ENCODE results near the gene SYT9.

The SYT9 gene

DNA sequence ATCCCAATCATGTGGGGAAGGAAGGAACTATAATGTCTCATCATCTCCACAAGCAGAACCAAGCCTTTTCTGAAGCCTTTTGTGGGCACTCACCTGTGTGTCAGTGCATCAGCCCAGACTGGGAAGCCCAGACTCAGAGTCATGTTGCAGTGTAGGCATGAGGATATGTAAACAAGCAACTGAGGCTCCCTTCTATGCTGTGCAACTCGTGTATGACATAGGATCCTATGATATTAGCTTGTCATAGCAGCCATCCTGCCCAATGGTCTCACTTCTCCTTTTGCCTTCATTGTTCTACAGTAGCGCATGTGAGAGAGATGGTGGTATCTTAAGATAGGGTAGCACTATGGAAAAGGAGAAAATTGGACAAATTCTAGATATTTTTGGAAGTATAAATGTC, 130.2 kb downstream of the SYT9 start:
- no peak overlapping the region for H2BK120ac ChIP-seq (ENCODE audit: insufficient read depth, low read length, poor library complexity)
- H3K79me2 ChIP-seq (ENCODE audit: control insufficient read depth, insufficient read depth, low read length, poor library complexity) = no peaks in the 10 kb centered on the region
- H3K27ac ChIP-seq (ENCODE audit: low read depth, low read length) = no peak overlapping the region
- H3K4me3 ChIP-seq (ENCODE audit: low read depth, low read length) = no peak overlapping the region
- no peak overlapping the region for H3K14ac ChIP-seq (ENCODE audit: low read length)
- H3K4me2 ChIP-seq (ENCODE audit: low read length) = no peak overlapping the region
- no peak overlapping the region for H2AFZ ChIP-seq (ENCODE audit: insufficient read depth, low read length, poor library complexity)
- no peak overlapping the region for H2AK5ac ChIP-seq (ENCODE audit: low read length)
- H4K8ac ChIP-seq (ENCODE audit: low read depth, low read length) = no peak overlapping the region
- no peaks in the 10 kb centered on the region for H3K4me1 ChIP-seq (ENCODE audit: control insufficient read depth in 1 of 2, insufficient read depth in 2 of 2, low read length in 2 of 2)
- no peak overlapping the region for H3K4ac ChIP-seq (ENCODE audit: low read depth, low read length)
- no peak overlapping the region for H3K18ac ChIP-seq (ENCODE audit: low read length)
- H3K79me1 ChIP-seq (ENCODE audit: low read length) = no peaks in the 10 kb centered on the region
- H2BK12ac ChIP-seq (ENCODE audit: low read length) = no peak overlapping the region
- WGBS (ENCODE audit: extremely low coverage, insufficient coverage, insufficient read length) = no CpG with 5 or more reads among the region's 2 CpGs
- no peak overlapping the region for H4K12ac ChIP-seq (ENCODE audit: low read depth, low read length)
- H2BK5ac ChIP-seq (ENCODE audit: low read depth, low read length, poor library complexity) = no peak overlapping the region
- H4K91ac ChIP-seq (ENCODE audit: low read depth, low read length) = no peak overlapping the region
- no peaks in the 10 kb centered on the region for H3K9me3 ChIP-seq (ENCODE audit: insufficient read depth, low read depth, low read length)
- H3K36me3 ChIP-seq (ENCODE audit: control insufficient read depth in 1 of 2, insufficient read depth in 2 of 2, low read length in 2 of 2) = no peaks in the 10 kb centered on the region
- DNase-seq = no peak
- H3K23ac ChIP-seq (ENCODE audit: low read length) = no peak overlapping the region
- H3K27me3 ChIP-seq (ENCODE audit: insufficient read depth, low read length) = no peaks in the 10 kb centered on the region
- H3K9ac ChIP-seq (ENCODE audit: low read length) = no peak overlapping the region

DNA sequence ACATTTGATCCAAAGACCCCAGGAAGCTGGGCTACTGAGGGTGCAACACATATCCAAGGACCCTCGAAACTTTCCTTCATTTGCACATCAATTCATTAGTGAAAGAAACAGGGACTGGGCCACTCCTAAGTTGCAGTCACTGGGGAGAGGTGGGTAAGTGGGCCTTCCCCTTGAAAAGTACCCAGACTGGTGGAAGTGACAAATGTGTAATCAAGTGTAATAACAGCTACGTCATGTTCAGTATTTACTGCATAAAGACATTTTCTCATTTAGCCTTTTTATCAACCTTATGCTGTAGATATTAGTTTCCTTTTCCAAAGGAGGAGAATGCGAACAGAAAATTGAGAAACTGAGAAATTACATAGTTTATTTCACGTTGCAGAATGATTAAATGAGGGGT, 131.7 kb downstream of the SYT9 start:
- no peak overlapping the region for H4K91ac ChIP-seq (ENCODE audit: low read depth, low read length)
- H2BK5ac ChIP-seq (ENCODE audit: low read depth, low read length, poor library complexity) = no peak overlapping the region
- H2AFZ ChIP-seq (ENCODE audit: insufficient read depth, low read length, poor library complexity) = no peak overlapping the region
- H4K8ac ChIP-seq (ENCODE audit: low read depth, low read length) = no peak overlapping the region
- WGBS (ENCODE audit: extremely low coverage, insufficient coverage, insufficient read length) = no CpG with 5 or more reads among the region's 4 CpGs
- H3K23ac ChIP-seq (ENCODE audit: low read length) = no peak overlapping the region
- H3K79me1 ChIP-seq (ENCODE audit: low read length) = no peaks in the 10 kb centered on the region
- H3K9me3 ChIP-seq (ENCODE audit: insufficient read depth, low read depth, low read length) = no peaks in the 10 kb centered on the region
- no peak overlapping the region for H3K18ac ChIP-seq (ENCODE audit: low read length)
- H3K79me2 ChIP-seq (ENCODE audit: control insufficient read depth, insufficient read depth, low read length, poor library complexity) = no peaks in the 10 kb centered on the region
- no peak overlapping the region for H2BK12ac ChIP-seq (ENCODE audit: low read length)
- H3K4ac ChIP-seq (ENCODE audit: low read depth, low read length) = no peak overlapping the region
- DNase-seq = no peak
- no peak overlapping the region for H4K12ac ChIP-seq (ENCODE audit: low read depth, low read length)
- H3K36me3 ChIP-seq (ENCODE audit: control insufficient read depth in 1 of 2, insufficient read depth in 2 of 2, low read length in 2 of 2) = no peaks in the 10 kb centered on the region
- H3K4me2 ChIP-seq (ENCODE audit: low read length) = no peak overlapping the region
- H3K14ac ChIP-seq (ENCODE audit: low read length) = no peak overlapping the region
- H3K27me3 ChIP-seq (ENCODE audit: insufficient read depth, low read length) = no peaks in the 10 kb centered on the region
- H3K9ac ChIP-seq (ENCODE audit: low read length) = no peak overlapping the region
- H3K4me3 ChIP-seq (ENCODE audit: low read depth, low read length) = no peak overlapping the region
- H3K27ac ChIP-seq (ENCODE audit: low read depth, low read length) = no peak overlapping the region
- H2AK5ac ChIP-seq (ENCODE audit: low read length) = no peak overlapping the region
- no peak overlapping the region for H2BK120ac ChIP-seq (ENCODE audit: insufficient read depth, low read length, poor library complexity)
- H3K4me1 ChIP-seq (ENCODE audit: control insufficient read depth in 1 of 2, insufficient read depth in 2 of 2, low read length in 2 of 2) = no peaks in the 10 kb centered on the region

DNA sequence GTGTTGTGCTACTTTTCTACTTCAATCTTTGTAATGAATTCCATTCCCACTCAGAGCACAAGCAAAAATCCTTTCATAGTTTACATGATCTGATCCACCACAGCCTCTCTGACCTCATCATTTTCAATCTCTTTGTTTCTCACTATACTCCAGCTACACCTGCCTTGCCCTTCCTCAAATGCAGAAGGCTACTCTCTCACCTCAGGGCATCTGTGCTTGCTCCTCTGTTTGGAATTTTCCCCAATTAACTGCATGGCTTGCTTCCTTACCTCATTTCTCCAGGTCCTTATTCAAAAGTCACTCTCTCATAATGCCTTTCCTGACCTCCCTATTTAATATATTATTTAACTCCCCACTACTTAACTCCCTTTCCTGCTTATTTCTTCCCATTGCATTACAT, 133.0 kb downstream of the SYT9 start:
- Histone ChIP-seq H3K36me3 (ENCODE audit: control insufficient read depth in 1 of 2, insufficient read depth in 2 of 2, low read length in 2 of 2) (no peaks in the 10 kb centered on the region), H3K18ac (ENCODE audit: low read length) (no peak overlapping the region)

DNA sequence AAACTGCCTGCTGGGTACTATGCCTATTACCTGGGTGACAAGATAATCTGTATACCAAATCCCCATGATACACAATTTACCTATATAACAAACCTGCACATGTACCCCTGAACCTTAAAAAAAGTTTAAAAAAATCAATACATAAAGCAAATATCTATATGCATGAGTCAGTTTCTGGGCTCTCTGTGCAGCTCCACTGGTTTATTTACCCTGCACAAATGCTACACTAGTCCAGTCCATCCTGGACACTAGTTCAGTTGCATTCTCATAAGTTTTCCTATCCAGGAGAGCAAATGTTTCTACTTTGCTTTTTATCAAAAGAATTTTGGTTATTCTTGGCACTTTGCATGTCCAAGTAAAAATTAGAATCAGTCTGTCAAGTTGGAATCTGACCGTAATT, 133.8 kb downstream of the SYT9 start:
- peak in 1 of 2 donors; percentile 58 for DNase-seq
- Histone ChIP-seq H3K79me2 (ENCODE audit: control insufficient read depth, insufficient read depth, low read length, poor library complexity) (no peaks in the 10 kb centered on the region), H3K18ac (ENCODE audit: low read length) (no peak overlapping the region), H3K4me2 (ENCODE audit: low read length) (no peak overlapping the region), H3K36me3 (ENCODE audit: control insufficient read depth in 1 of 2, insufficient read depth in 2 of 2, low read length in 2 of 2) (no peaks in the 10 kb centered on the region), H3K27me3 (ENCODE audit: insufficient read depth, low read length) (no peaks in the 10 kb centered on the region), H3K4me1 (ENCODE audit: control insufficient read depth in 1 of 2, insufficient read depth in 2 of 2, low read length in 2 of 2) (no peaks in the 10 kb centered on the region), H3K79me1 (ENCODE audit: low read length) (no peaks in the 10 kb centered on the region), H2AK5ac (ENCODE audit: low read length) (no peak overlapping the region), H2AFZ (ENCODE audit: insufficient read depth, low read length, poor library complexity) (no peak overlapping the region), H3K27ac (ENCODE audit: low read depth, low read length) (no peak overlapping the region), H3K14ac (ENCODE audit: low read length) (no peak overlapping the region), H4K91ac (ENCODE audit: low read depth, low read length) (no peak overlapping the region), H3K4me3 (ENCODE audit: low read depth, low read length) (no peak overlapping the region), H3K23ac (ENCODE audit: low read length) (no peak overlapping the region), H2BK120ac (ENCODE audit: insufficient read depth, low read length, poor library complexity) (no peak overlapping the region), H3K9ac (ENCODE audit: low read length) (no peak overlapping the region), H3K9me3 (ENCODE audit: insufficient read depth, low read depth, low read length) (no peaks in the 10 kb centered on the region), H3K4ac (ENCODE audit: low read depth, low read length) (no peak overlapping the region), H4K12ac (ENCODE audit: low read depth, low read length) (no peak overlapping the region), H2BK12ac (ENCODE audit: low read length) (no peak overlapping the region), H4K8ac (ENCODE audit: low read depth, low read length) (no peak overlapping the region), H2BK5ac (ENCODE audit: low read depth, low read length, poor library complexity) (no peak overlapping the region)
- WGBS (ENCODE audit: extremely low coverage, insufficient coverage, insufficient read length) = no CpG with 5 or more reads among the region's 1 CpG

More for the DNA sequence above, 133.0 kb downstream of the SYT9 start:
- no peak overlapping the region for H3K9ac ChIP-seq (ENCODE audit: low read length)
- H3K9me3 ChIP-seq (ENCODE audit: insufficient read depth, low read depth, low read length) = no peaks in the 10 kb centered on the region
- no peak overlapping the region for H3K4me3 ChIP-seq (ENCODE audit: low read depth, low read length)
- H2BK5ac ChIP-seq (ENCODE audit: low read depth, low read length, poor library complexity) = no peak overlapping the region
- no peak overlapping the region for H2BK12ac ChIP-seq (ENCODE audit: low read length)
- no peaks in the 10 kb centered on the region for H3K79me1 ChIP-seq (ENCODE audit: low read length)
- no peak overlapping the region for H3K14ac ChIP-seq (ENCODE audit: low read length)
- no peak overlapping the region for H3K27ac ChIP-seq (ENCODE audit: low read depth, low read length)
- no peak overlapping the region for H4K91ac ChIP-seq (ENCODE audit: low read depth, low read length)
- H2BK120ac ChIP-seq (ENCODE audit: insufficient read depth, low read length, poor library complexity) = no peak overlapping the region
- H3K27me3 ChIP-seq (ENCODE audit: insufficient read depth, low read length) = no peaks in the 10 kb centered on the region
- H3K4ac ChIP-seq (ENCODE audit: low read depth, low read length) = no peak overlapping the region
- H2AK5ac ChIP-seq (ENCODE audit: low read length) = no peak overlapping the region
- H2AFZ ChIP-seq (ENCODE audit: insufficient read depth, low read length, poor library complexity) = no peak overlapping the region
- no peaks in the 10 kb centered on the region for H3K4me1 ChIP-seq (ENCODE audit: control insufficient read depth in 1 of 2, insufficient read depth in 2 of 2, low read length in 2 of 2)
- H3K4me2 ChIP-seq (ENCODE audit: low read length) = no peak overlapping the region
- H3K23ac ChIP-seq (ENCODE audit: low read length) = no peak overlapping the region
- H4K12ac ChIP-seq (ENCODE audit: low read depth, low read length) = no peak overlapping the region
- DNase-seq = peak; percentile 52 to 67
- H4K8ac ChIP-seq (ENCODE audit: low read depth, low read length) = no peak overlapping the region
- H3K79me2 ChIP-seq (ENCODE audit: control insufficient read depth, insufficient read depth, low read length, poor library complexity) = no peaks in the 10 kb centered on the region
